ENCODE results near the gene ANAPC15. TPM values are rescaled to one million over a fixed set of nuclear protein-coding genes. Genes with fewer than 3 reads are reported as not detected.
A peak's percentile ranks its signal among the peaks of the same experiment; 100 is the strongest.
"Not testable (repeated sequence)": the region's sequence is repeated elsewhere in the genome, so short reads cannot be mapped to it uniquely, and the experiment has no call there.

Gene ANAPC15
- 63.6 TPM for polyA plus RNA-seq (2013, experiment 1 of 2; ENCODE audit: insufficient read length)
- polyA plus RNA-seq (2013, experiment 2 of 2; ENCODE audit: insufficient read length): 44.1 TPM

DNA sequence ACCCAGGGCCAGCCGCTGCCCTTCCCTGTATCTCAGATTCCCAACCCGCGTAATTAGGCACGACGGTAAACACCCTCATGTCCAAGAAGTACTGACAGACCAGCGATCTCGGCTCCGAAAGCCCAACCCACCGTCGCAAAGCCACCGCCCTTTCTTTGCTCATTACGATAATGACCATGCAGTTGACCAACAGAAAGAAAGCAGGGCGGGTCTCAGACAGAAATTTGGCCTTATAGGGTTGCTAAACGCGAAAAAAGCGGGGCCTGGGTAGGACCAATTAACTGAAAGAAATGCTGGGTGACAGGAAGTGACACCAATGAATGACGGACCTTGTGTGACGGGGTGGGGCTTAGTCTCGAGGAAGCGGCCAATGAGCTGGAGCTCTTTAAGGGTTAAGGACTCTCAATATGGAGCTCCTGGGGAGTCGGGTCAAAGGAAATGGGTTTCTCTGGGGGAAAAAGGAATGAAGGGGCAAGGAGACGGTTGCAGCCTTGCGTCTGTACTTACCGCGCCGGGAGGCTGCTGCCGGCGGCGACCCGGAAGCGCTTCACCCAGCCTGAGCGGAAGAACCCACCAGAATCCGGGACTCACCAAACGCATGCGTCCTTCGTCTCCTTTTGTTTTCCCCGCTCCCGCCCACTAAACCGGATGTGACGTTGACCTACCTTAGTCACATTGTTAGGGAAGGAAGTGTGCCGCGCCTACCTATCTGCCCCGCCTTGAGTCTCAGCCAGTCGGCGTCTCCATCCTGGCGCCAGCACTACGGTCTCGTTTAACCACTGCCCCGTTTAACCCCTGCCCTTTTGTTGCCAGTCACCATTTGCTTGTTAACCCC is at the start of gene ANAPC15:
TSS of gene ANAPC15 (minus strand) at position 553 of the 835 bp plus-strand sequence. CDS start 1,419 bp downstream, outside the sequence.
- peak; percentile 100 for DNase-seq

- DNase-seq: no peak
Measured at GRCh38 chr11:72160319-72160718, 47.8 kb upstream of the ANAPC15 start.

- no peak for DNase-seq
Measured at GRCh38 chr11:72157131-72157530, 44.6 kb upstream of the ANAPC15 start.

GRCh38 chr11:72155751-72156150 is 43.3 kb upstream of the ANAPC15 start:
- no peak for DNase-seq

DNA sequence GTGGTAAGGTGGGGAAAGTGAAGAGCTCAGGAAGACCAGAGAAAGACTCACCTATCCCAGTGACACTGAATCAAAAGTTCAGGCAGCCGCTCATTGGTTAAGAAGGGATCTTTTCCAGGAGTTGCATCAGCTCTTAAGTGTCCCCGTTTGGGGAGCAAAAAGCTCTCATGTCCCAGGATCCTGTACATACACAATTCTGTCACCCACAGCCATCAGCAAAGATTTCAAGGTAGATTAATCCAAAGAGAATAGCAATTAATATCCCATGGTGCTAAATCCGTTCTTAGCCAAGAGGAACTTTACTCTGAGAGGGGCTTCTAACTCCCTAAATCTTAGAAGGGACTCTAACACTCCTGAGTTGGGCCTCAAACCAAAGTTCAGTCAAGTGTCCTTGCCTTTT is 42.3 kb upstream of the ANAPC15 start:
- no peak for DNase-seq

DNA sequence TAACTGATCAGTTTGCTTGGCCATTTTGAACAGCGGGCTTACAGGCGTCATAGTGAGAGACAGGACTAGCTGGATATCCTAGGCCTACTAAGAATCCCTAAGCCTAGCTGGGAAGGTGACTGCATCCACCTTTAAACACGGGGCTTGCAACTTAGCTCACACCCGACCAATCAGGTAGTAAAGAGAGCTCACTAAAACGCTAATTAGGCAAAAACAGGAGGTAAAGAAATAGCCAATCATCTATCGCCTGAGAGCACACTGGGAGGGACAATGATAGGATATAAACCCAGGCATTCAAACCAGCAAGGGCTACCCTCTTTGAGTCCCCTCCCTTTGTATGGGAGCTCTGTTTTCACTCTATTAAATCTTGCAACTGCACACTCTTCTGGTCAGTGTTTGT is 41.4 kb upstream of the ANAPC15 start:
- DNase-seq: not testable (repeated sequence)

DNA sequence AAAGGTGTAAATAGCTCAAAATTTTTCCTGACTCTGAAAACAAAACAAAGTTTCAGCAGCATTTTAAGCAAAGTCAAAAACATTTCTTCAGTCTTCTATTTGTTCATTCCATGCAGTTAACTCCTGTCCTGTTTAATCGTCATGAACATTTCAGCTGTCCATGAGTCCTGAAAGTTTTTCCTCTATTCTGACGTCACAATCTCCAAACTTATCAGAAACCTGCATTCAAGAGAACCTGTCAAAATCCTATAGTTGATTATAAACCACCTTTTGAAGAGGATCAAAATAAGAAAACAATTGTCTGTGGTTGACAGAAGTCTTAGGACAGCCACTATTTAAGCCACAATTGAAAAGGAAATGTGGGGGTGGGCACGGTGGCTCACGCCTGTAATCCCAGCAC is 38.4 kb upstream of the ANAPC15 start:
- DNase-seq: no peak

- no peak for DNase-seq
Measured at GRCh38 chr11:72146625-72147024, 34.1 kb upstream of the ANAPC15 start.

GRCh38 chr11:72144807-72145565 is 32.5 kb upstream of the ANAPC15 start:
- DNase-seq: peak; percentile 76

GRCh38 chr11:72142543-72142942 is 30.0 kb upstream of the ANAPC15 start:
- DNase-seq: not testable (repeated sequence)

GRCh38 chr11:72142086-72142485 is 29.6 kb upstream of the ANAPC15 start:
- DNase-seq: not testable (repeated sequence)

DNA sequence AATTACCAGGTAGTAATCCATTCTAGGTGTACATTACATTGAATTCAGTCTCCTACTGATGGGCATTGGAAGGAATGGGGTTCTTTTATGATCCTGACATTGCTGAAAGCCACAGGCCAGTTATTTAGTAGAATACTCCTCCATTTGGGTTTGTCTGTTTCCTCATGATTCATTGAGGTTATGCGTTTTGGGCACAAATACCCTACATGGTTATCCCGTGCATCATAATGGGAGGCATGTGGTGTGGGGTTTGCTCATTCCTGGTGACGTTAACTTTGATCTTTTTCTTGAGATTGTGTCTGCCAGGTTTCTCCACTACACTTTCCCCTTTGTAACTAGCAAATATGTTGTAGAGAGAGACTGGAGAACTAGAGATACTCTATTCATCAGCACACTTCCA is 28.6 kb upstream of the ANAPC15 start:
- peak; percentile 89 for DNase-seq

DNA sequence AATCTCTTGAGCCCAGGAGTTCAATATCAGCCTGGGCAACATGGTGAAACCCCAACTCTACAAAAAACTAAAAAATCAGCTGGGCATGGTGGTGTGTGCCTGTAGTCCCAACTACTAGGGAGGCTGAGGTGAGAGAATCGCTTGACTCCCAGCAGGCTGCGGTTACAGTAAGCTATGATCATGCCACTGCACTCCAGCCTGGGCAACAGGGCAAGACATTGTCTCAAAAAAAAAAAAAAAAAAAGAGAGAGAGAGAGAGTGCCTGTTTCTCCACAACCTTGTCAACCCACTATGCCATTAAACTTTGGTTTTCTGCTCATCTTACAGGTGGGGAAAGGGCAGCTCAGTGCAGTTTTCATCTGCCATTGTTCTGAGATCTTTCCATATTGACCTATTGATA is 28.2 kb upstream of the ANAPC15 start:
- DNase-seq: no peak

GRCh38 chr11:72139500-72139899 is 27.0 kb upstream of the ANAPC15 start:
- DNase-seq: no peak

DNA sequence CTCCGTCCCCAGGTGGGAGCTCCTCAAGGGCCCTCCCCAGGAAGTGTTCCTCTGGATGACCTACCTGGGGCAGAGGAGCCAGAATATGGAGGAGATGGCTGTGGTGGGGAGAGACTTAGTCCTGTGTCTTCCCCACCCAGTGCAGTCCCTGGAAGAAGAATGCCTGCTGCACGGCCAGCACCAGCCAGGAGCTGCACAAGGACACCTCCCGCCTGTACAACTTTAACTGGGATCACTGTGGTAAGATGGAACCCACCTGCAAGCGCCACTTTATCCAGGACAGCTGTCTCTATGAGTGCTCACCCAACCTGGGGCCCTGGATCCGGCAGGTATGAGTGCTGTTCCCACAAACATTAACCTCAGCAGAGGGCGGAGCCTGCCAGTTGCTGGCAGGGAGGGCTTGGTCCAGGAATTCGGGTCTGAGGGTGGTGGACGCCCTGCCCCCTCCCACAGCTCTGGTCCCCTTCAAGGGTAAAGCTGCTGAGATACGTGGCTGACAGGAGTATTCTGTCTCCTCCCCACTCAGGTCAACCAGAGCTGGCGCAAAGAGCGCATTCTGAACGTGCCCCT is 26.4 kb upstream of the ANAPC15 start:
- no peak for DNase-seq

- no peak for DNase-seq
Measured at GRCh38 chr11:72136684-72137262, 24.3 kb upstream of the ANAPC15 start.

DNA sequence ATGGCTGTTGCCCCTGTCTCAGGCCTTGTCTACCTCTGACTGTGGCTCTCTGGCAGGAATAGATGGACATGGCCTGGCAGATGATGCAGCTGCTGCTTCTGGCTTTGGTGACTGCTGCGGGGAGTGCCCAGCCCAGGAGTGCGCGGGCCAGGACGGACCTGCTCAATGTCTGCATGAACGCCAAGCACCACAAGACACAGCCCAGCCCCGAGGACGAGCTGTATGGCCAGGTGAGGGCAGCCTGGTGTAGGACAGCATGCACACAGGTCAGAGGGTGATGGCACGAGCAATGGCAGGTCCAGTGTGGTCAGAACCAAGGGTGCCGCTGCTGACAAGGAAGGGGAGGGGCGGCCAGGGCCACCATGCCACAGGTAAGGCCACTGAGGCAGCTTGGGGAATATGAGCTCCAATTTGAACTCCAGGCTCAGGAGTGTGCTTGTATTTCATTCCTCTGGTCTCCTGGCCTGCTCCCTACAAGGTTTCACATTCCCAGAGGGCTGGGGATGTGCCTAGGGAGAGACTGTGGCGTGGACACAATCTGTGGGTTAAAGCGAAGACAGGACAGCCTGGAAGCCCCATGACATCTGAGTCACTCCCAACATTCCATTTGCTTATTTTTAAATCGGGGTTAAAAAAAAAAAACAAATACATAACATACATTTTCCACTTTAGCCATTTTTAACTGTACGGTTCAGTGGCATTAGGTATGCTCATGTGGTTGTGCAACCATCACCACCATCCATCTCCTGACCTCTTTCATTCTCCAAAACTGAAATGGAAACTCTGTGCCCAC is 23.6 kb upstream of the ANAPC15 start:
- peak; percentile 51 for DNase-seq

GRCh38 chr11:72135473-72135872 is 23.0 kb upstream of the ANAPC15 start, which contains the start of gene FOLR3:
FOLR3 (plus strand) TSS chr11:72135725; CDS start chr11:72135953, 228 bp downstream.
- not testable (repeated sequence) for DNase-seq

- DNase-seq: no peak
Measured at GRCh38 chr11:72132646-72133045, 20.2 kb upstream of the ANAPC15 start.

DNA sequence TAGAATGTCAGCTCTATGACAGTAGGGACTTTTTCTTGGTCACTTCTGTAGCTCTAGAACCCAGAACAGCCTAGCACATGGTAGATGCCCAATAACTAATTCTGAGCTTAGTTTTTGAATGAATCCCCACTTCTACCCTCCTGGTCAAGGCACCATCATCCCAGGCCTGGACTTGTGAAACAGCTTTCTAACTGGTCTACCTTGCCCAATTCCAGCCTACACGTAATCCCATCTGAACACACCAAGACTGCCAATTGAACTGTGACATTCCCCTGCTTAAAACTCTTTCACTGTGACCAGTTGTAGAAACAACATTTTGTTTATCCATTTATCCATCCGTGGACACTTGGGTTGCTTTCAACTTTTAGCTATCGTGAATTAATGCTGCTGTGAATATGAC is 16.9 kb upstream of the ANAPC15 start:
- DNase-seq: no peak

GRCh38 chr11:72127923-72128322 is 15.4 kb upstream of the ANAPC15 start:
- no peak for DNase-seq

DNA sequence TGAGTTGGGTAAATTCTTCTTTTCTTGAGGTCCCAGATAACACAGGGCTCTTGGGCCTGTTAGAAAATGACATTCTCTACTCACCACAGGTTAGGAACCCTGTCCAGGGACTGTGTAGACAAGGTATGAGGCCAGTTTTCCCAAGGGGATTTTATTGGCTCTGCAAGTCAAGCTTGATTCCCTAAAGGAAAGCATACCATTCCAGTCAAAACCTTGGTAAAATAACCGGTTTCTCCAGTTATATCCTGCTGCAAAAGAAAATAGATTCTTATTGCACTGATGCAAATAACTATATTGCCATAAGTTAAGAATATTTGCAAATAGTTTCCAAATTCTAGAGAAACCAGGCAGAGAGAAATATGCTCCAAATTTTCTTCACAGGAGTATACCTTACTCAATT is 13.5 kb upstream of the ANAPC15 start:
- DNase-seq: no peak
